SU-DHL-6 (cell line): ENCODE data around the gene A1CF.

Source experiments
- CTCF ChIP-seq: fragments of 200-600 bp; sonication (generic); IDR thresholded peaks from one replicate; pipeline ENCODE4 v1.5.1; 2017; ENCODE audit warnings: antibody characterized with exemption, mild to moderate bottlenecking, low read length, moderate library complexity; ENCODE audit not compliant: insufficient read depth, poor library complexity, severe bottlenecking
- EZH2phosphoT487 ChIP-seq: fragments of 200-600 bp; sonication (generic), shearing (Covaris generic); conservative IDR thresholded peaks from 2 replicates; pipeline ENCODE4 v1.6.1; 2018; ENCODE audit warnings: mild to moderate bottlenecking, antibody characterized with exemption, low read length, moderate library complexity, mixed read lengths

- TF ChIP-seq CTCF (no peak), EZH2phosphoT487 (no peak)
Observed at GRCh38 chr10:50917486-50917885, 32.1 kb upstream of the A1CF start.
